HG03457 (cell line): ENCODE data around the gene PDK2.

ENCODE experiments used
- ATAC-seq: cut with Tn5 transposase; IDR thresholded peaks from one replicate; pipeline ENCODE4 v1.9.1; 2021; ENCODE audit warnings: moderate number of reproducible peaks; ENCODE audit not compliant: unreplicated experiment

The PDK2 gene

GRCh38 chr17:50149091-50149416 lies 53.9 kb downstream of the PDK2 start:
- ATAC-seq: no peak

- no peak for ATAC-seq
Measured at GRCh38 chr17:50149417-50150353, 54.5 kb downstream of the PDK2 start.

GRCh38 chr17:50150354-50151040 lies 55.3 kb downstream of the PDK2 start, which contains the start of gene PPP1R9B:
Gene PPP1R9B, minus strand, starts transcription at chr17:50150677. Its CDS starts 164 bp downstream, at chr17:50150513.
- no peak for ATAC-seq

GRCh38 chr17:50151041-50151936 lies 56.1 kb downstream of the PDK2 start:
- no peak for ATAC-seq

- no peak for ATAC-seq
Measured at GRCh38 chr17:50151937-50152547, 56.9 kb downstream of the PDK2 start.

GRCh38 chr17:50152736-50153135 lies 57.6 kb downstream of the PDK2 start:
- no peak for ATAC-seq

- no peak for ATAC-seq
Measured at GRCh38 chr17:50153650-50154575, 58.8 kb downstream of the PDK2 start.

- no peak for ATAC-seq
Measured at GRCh38 chr17:50154604-50155003, 59.5 kb downstream of the PDK2 start.

GRCh38 chr17:50155115-50155819 lies 60.1 kb downstream of the PDK2 start:
- ATAC-seq: no peak

GRCh38 chr17:50157891-50158290 lies 62.7 kb downstream of the PDK2 start:
- no peak for ATAC-seq

- ATAC-seq: no peak
Measured at GRCh38 chr17:50161023-50161910, 66.1 kb downstream of the PDK2 start.
